GM23248 (cell line): ENCODE measurements around the gene KIRREL1.

Experiments used
- EZH2 ChIP-seq: fragments of 200-600 bp; sonication (generic); IDR thresholded peaks from 2 replicates; pipeline ENCODE4 v1.6.1; 2018; ENCODE audit warnings: antibody characterized with exemption, mild to moderate bottlenecking; ENCODE audit not compliant: insufficient read depth, poor library complexity, severe bottlenecking
- EZH2phosphoT487 ChIP-seq: fragments of 200-600 bp; sonication (generic); IDR thresholded peaks from 2 replicates; pipeline ENCODE4 v1.6.1; 2018; ENCODE audit warnings: antibody characterized with exemption, moderate library complexity, mild to moderate bottlenecking, low read depth; ENCODE audit not compliant: insufficient read depth

DNA sequence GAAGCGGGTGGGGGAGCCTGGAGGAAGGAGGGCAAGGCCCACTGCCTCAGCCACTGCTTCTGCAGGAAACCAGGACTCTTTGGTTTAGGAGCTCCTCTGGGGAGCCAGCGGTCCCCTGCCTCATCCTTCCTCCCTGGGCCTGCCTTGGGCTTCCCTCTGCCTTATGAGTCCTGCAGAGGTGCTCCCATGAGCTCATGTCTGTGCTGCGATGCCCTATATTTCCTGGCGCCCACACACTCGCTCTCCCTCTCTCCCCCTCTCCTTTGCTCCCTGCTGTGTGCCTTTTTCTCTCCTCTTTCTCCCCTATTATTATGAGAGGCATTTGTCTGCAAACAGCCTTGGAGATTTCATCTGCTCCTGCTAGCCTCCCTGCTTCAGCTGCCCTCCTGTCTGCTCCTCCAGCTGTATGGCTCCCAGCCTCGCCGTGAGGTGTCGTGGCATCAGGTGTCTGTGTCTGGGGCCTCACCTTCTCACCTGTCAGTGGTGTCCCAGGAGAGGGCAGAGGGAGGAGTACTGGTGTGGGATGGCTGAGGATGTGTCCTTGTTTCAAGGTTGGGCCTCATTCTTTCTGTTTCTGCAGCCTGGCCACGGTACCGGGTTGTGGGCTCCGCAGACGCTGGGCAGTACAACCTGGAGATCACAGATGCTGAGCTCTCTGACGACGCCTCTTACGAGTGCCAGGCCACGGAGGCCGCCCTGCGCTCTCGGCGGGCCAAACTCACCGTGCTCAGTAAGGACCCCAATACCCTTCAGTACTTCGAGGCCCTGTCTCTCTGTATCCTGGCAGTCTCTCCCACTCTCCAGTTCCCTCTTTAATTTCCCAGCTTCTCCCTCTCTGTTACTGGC lies 84.2 kb downstream of the KIRREL1 start:
- TF ChIP-seq EZH2 = no peak
- TF ChIP-seq EZH2phosphoT487 = no peak
